ENCODE measurements around the gene OPTN. TPM values are rescaled to one million over a fixed set of nuclear protein-coding genes. Genes with fewer than 3 reads are reported as not detected.

The OPTN gene
- total RNA-seq, 1 donor from 2014 or later: 53.4 TPM

DNA sequence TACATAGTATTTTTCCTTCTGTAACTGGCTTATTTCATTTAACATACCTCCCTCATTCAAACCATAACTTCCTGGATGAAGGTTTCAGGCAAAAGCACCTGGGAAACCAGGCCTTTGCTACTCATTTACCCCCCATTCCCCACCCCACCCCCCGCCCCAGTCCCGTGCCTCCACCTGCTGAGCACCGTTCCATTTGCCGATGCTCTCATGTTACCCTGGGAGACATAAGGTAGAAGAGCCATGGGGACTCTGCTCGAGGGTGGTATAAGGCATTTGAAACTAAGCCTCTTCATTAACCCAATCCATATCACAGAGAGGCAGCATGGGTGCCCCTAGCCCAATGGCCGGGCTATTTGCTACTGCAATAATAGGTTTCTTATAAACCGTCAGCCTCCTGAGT lies 39.2 kb downstream of the OPTN start:
- H3K4me3 ChIP-seq: no peak overlapping the region

GRCh38 chr10:13139676-13140075 lies 39.7 kb downstream of the OPTN start:
- Histone ChIP-seq H3K27me3 (ENCODE audit: low read depth) (no peaks in the 10 kb centered on the region), H3K4me1 (no peaks in the 10 kb centered on the region), H3K4me3 (no peak overlapping the region), H3K36me3 (peaks cover 59% of the 10 kb centered on the region), H3K27ac (no peak overlapping the region), H3K9me3 (no peaks in the 10 kb centered on the region)
- intact Hi-C loops (cut with DNase I): no loop called here
- no peak for TF ChIP-seq CTCF (IDR thresholded peaks at IDR 0.05)
- no peak for ATAC-seq
- no peak for DNase-seq

More for the DNA sequence above, 39.2 kb downstream of the OPTN start:
- intact Hi-C loops (cut with DNase I): no loop called here
- DNase-seq (no peak), ATAC-seq (no peak)
- H3K9me3 ChIP-seq: no peaks in the 10 kb centered on the region
- no peak overlapping the region for H3K27ac ChIP-seq
- no peaks in the 10 kb centered on the region for H3K4me1 ChIP-seq
- H3K27me3 ChIP-seq (ENCODE audit: low read depth): no peaks in the 10 kb centered on the region
- H3K36me3 ChIP-seq: peaks cover 65% of the 10 kb centered on the region
- no peak for TF ChIP-seq CTCF (IDR thresholded peaks at IDR 0.05)

DNA sequence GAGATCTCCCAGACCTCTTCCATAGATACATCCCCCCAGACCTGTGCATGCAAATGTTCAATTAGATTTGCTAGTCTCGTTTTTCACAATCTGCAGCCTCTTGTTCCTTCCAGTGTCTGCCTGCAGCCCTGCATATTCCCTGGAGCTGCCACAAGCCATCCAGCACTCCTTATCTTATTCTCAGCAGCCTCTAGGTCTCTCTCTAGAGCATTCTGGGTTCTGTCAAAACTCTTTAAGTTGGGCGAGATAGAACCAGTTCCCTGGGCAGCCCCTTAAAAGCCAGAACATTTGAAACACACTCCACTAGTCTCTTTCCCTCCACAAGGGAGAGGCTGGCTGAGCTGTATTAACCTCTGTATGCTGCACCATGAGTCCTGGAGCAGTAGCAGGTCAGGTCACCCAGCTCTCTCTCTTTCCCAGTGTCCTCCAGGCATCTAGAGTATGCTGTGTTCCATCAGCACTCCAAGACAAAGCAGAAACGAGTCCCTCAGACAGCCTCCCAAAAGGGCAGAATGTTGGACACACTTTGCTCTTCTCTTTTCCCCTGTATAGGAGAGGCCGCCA lies 40.7 kb downstream of the OPTN start:
- no peak for DNase-seq
- no peaks in the 10 kb centered on the region for H3K9me3 ChIP-seq
- H3K4me1 ChIP-seq: no peaks in the 10 kb centered on the region
- TF ChIP-seq CTCF (IDR thresholded peaks at IDR 0.05): no peak
- H3K27ac ChIP-seq: no peak overlapping the region
- peaks cover 49% of the 10 kb centered on the region for H3K36me3 ChIP-seq
- no peak for ATAC-seq
- H3K4me3 ChIP-seq: no peak overlapping the region
- intact Hi-C loops (cut with DNase I): no loop called here
- H3K27me3 ChIP-seq (ENCODE audit: low read depth): no peaks in the 10 kb centered on the region

- peaks cover 18% of the 10 kb centered on the region for H3K36me3 ChIP-seq
- ATAC-seq (no peak), DNase-seq (no peak)
- H3K4me1 ChIP-seq: no peaks in the 10 kb centered on the region
- no peaks in the 10 kb centered on the region for H3K9me3 ChIP-seq
- H3K27me3 ChIP-seq (ENCODE audit: low read depth): no peaks in the 10 kb centered on the region
- intact Hi-C loops (cut with DNase I): no loop called here
- no peak overlapping the region for H3K27ac ChIP-seq
- TF ChIP-seq CTCF (IDR thresholded peaks at IDR 0.05): no peak
- no peak overlapping the region for H3K4me3 ChIP-seq
Measured at GRCh38 chr10:13143766-13144165, 43.8 kb downstream of the OPTN start.

DNA sequence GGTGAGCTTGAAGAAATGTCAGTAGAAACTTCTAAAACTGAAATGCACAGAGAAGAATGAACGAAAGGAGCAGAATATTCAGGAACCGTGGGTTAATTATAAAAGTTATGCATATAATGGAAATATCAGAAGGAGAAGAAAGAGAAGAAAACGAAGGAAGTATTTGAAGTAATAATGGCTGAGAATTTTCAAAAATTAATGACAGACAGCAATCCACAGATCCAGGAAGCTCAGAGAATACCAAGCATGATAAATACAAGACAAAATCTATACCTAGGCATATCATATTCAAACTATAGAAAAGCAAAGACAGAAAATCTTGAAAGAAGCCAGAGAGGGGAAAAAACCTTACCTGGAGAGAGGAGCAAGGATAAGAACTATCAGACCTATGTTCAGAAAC lies 44.9 kb downstream of the OPTN start:
- Histone ChIP-seq H3K27ac (no peak overlapping the region), H3K4me3 (no peak overlapping the region), H3K36me3 (peaks cover 12% of the 10 kb centered on the region), H3K4me1 (no peaks in the 10 kb centered on the region), H3K27me3 (ENCODE audit: low read depth) (no peaks in the 10 kb centered on the region), H3K9me3 (peaks cover 7% of the 10 kb centered on the region)
- no peak for DNase-seq
- ATAC-seq: no peak
- intact Hi-C loops (cut with DNase I): no loop called here
- TF ChIP-seq CTCF (IDR thresholded peaks at IDR 0.05): no peak

DNA sequence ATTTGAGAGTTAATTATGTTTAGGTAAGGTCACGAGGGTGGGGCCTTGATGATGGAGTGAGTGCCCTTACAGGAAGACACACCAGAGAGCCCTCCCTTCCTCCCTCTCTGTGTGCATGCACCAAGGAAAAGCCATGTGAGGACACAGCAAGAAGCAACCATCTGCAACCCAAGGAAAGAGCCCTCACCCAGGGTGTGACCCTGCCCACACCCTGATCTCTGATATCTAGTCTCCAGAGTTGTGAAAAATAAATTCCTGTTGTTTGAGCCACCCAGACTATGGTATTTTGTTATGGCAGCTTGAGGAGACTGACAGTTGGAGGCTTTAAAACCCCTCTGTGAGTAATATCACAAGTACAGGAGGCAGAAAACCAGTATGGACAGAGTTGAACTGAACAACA lies 46.4 kb downstream of the OPTN start:
- intact Hi-C loops (cut with DNase I): no loop called here
- ATAC-seq (no peak), DNase-seq (no peak)
- peaks cover 7% of the 10 kb centered on the region for H3K9me3 ChIP-seq
- no peak overlapping the region for H3K4me3 ChIP-seq
- no peaks in the 10 kb centered on the region for H3K27me3 ChIP-seq (ENCODE audit: low read depth)
- H3K27ac ChIP-seq: no peak overlapping the region
- no peaks in the 10 kb centered on the region for H3K4me1 ChIP-seq
- no peak for TF ChIP-seq CTCF (IDR thresholded peaks at IDR 0.05)
- H3K36me3 ChIP-seq: peaks cover 1% of the 10 kb centered on the region
